Measurements from ENCODE around the gene IGFL4.
A peak's percentile ranks its signal among the peaks of the same experiment; 100 is the strongest.

IGFL4 gene

DNA sequence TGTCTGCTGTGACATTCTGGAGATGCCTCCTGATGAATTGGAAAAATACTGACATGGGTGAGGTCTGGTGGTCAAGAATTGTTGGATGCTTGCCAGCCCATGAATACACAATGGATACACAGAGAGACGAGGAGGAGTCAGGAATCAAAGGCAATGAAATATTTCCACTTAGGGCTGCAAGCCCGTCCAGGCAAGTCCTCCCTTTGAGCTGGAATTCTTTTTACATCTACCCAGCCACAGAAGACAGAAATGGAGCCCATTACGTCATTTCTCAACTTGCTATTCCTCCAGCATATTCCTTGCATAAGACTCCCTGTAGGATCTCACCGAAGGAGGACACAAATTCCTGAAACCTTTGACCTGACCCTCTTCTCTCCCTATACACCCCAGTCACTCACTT lies 15.7 kb upstream of the IGFL4 start:
- no peaks in the 10 kb centered on the region; the same call in 1 of the 2 replicates for H3K27me3 ChIP-seq (ENCODE audit: insufficient read depth, low read length)
- H3K4me1 ChIP-seq (ENCODE audit: insufficient read depth, low read length, severe bottlenecking), result no peaks in the 10 kb centered on the region
- H3K9me3 ChIP-seq (ENCODE audit: low read length), result peaks cover 8% of the 10 kb centered on the region; the same call in 1 of the 2 replicates
- no peaks in the 10 kb centered on the region for H4K20me1 ChIP-seq (ENCODE audit: insufficient read depth, low read length)
- H3K79me2 ChIP-seq (ENCODE audit: insufficient read depth, low read length), result no peaks in the 10 kb centered on the region
- no peak overlapping the region for H3K9ac ChIP-seq (ENCODE audit: low read length)
- H3F3A ChIP-seq (ENCODE audit: insufficient read depth, low read length), result no peaks in the 10 kb centered on the region
- H3K9me2 ChIP-seq (ENCODE audit: low read depth, low read length), result no peaks in the 10 kb centered on the region
- no peak overlapping the region for H3K4me3 ChIP-seq (ENCODE audit: low read depth, low read length, poor library complexity, severe bottlenecking)
- no peak overlapping the region for H2AFZ ChIP-seq (ENCODE audit: low read length)
- no peak overlapping the region for H3K4me2 ChIP-seq (ENCODE audit: low read length)
- H3K27ac ChIP-seq (ENCODE audit: low read depth, low read length, poor library complexity, severe bottlenecking), result no peak overlapping the region
- no peaks in the 10 kb centered on the region for H3K36me3 ChIP-seq (ENCODE audit: insufficient read depth, low read length)
- TF ChIP-seq, protein P1, sequence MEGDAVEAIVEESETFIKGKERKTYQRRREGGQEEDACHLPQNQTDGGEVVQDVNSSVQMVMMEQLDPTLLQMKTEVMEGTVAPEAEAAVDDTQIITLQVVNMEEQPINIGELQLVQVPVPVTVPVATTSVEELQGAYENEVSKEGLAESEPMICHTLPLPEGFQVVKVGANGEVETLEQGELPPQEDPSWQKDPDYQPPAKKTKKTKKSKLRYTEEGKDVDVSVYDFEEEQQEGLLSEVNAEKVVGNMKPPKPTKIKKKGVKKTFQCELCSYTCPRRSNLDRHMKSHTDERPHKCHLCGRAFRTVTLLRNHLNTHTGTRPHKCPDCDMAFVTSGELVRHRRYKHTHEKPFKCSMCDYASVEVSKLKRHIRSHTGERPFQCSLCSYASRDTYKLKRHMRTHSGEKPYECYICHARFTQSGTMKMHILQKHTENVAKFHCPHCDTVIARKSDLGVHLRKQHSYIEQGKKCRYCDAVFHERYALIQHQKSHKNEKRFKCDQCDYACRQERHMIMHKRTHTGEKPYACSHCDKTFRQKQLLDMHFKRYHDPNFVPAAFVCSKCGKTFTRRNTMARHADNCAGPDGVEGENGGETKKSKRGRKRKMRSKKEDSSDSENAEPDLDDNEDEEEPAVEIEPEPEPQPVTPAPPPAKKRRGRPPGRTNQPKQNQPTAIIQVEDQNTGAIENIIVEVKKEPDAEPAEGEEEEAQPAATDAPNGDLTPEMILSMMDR (IDR thresholded peaks at IDR 0.05; ENCODE audit: low read length), result no peak
- TF ChIP-seq EZH2 (IDR thresholded peaks at IDR 0.05; ENCODE audit: borderline replicate concordance, low read length), result no peak

DNA sequence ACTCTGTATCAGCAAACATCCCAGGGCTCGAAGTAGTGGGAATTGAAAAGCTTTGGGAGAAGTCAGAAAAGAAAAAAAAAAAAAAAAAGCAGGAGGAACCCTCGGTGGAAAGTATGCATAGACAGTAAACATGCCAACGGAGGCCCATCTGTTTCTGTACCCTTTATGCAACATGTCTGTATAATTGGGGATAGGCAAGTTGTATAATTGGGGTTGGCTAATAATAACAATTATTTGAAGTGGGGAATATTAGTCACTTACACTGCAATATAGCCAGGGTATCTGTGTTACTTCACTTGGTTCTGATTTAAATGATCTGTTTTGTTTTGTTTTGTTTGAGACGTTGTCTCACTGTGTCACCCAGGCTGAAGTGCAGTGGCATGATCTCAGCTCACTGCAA lies 12.1 kb upstream of the IGFL4 start:
- H3K27ac ChIP-seq (ENCODE audit: low read depth, low read length, poor library complexity, severe bottlenecking), result no peak overlapping the region
- no peaks in the 10 kb centered on the region for H3K9me2 ChIP-seq (ENCODE audit: low read depth, low read length)
- 0 out of 2 replicates have a peak, but pooled peaks cover 3% of the 10 kb centered on the region for H3K9me3 ChIP-seq (ENCODE audit: low read length)
- no peaks in the 10 kb centered on the region for H3K27me3 ChIP-seq (ENCODE audit: insufficient read depth, low read length)
- no peaks in the 10 kb centered on the region for H3K79me2 ChIP-seq (ENCODE audit: insufficient read depth, low read length)
- TF ChIP-seq, protein P1 (IDR thresholded peaks at IDR 0.05; ENCODE audit: low read length), result no peak
- no peak for TF ChIP-seq EZH2 (IDR thresholded peaks at IDR 0.05; ENCODE audit: borderline replicate concordance, low read length)
- H3K4me3 ChIP-seq (ENCODE audit: low read depth, low read length, poor library complexity, severe bottlenecking), result no peak overlapping the region
- H3K4me1 ChIP-seq (ENCODE audit: insufficient read depth, low read length, severe bottlenecking), result no peaks in the 10 kb centered on the region
- H2AFZ ChIP-seq (ENCODE audit: low read length), result no peak overlapping the region
- H3K4me2 ChIP-seq (ENCODE audit: low read length), result no peak overlapping the region
- no peaks in the 10 kb centered on the region for H3F3A ChIP-seq (ENCODE audit: insufficient read depth, low read length)
- no peaks in the 10 kb centered on the region for H4K20me1 ChIP-seq (ENCODE audit: insufficient read depth, low read length)
- no peak overlapping the region for H3K9ac ChIP-seq (ENCODE audit: low read length)
- H3K36me3 ChIP-seq (ENCODE audit: insufficient read depth, low read length), result no peaks in the 10 kb centered on the region

DNA sequence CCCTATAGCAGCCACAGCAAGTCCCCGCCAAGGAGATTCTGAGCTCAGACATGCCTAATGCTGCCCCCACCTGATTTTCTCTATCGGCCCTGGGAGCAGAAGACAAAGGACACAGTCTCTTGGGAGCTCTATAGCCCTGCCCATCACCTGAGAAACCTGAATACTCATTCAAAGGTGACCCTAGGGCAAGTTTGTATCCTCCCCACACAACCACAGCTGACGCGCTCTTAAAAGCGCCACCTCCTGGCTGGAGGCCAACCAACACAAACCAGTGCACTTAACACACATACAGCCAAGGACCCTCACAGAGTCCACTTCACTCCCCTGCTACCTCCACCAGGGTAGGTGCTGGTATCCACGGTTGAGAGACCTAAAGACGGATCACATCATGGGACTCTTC lies 8.8 kb upstream of the IGFL4 start:
- Histone ChIP-seq H3K4me3 (ENCODE audit: low read depth, low read length, poor library complexity, severe bottlenecking) (no peak overlapping the region), H3K9ac (ENCODE audit: low read length) (no peak overlapping the region), H3K9me3 (ENCODE audit: low read length) (0 out of 2 replicates have a peak, but pooled peaks cover under 1% of the 10 kb centered on the region), H2AFZ (ENCODE audit: low read length) (no peak overlapping the region), H3K9me2 (ENCODE audit: low read depth, low read length) (no peaks in the 10 kb centered on the region), H3F3A (ENCODE audit: insufficient read depth, low read length) (no peaks in the 10 kb centered on the region), H3K79me2 (ENCODE audit: insufficient read depth, low read length) (no peaks in the 10 kb centered on the region), H3K4me2 (ENCODE audit: low read length) (no peak overlapping the region), H4K20me1 (ENCODE audit: insufficient read depth, low read length) (no peaks in the 10 kb centered on the region), H3K36me3 (ENCODE audit: insufficient read depth, low read length) (no peaks in the 10 kb centered on the region), H3K27me3 (ENCODE audit: insufficient read depth, low read length) (no peaks in the 10 kb centered on the region), H3K27ac (ENCODE audit: low read depth, low read length, poor library complexity, severe bottlenecking) (no peak overlapping the region), H3K4me1 (ENCODE audit: insufficient read depth, low read length, severe bottlenecking) (no peaks in the 10 kb centered on the region)
- TF ChIP-seq, protein P1 (IDR thresholded peaks at IDR 0.05; ENCODE audit: low read length), result peak; percentile 31
- TF ChIP-seq EZH2 (IDR thresholded peaks at IDR 0.05; ENCODE audit: borderline replicate concordance, low read length), result no peak

Data from OCI-LY1 (cell line).